A549 (cell line): ENCODE data around the gene ARHGDIB. TPM values are rescaled to one million over a fixed set of nuclear protein-coding genes. Genes with fewer than 3 reads are reported as not detected.

Experiments
- ATAC-seq, 2 experiments: fragments of 200-7000 bp in 1 of 2; fragments of >200 bp in 1 of 2; cut with Nextera tagmentation in 1 of 2; cut with Tn5 transposase in 1 of 2; 3 replicates each; pipeline versions ENCODE4 v1.8.0 to v1.9.1; 2018 to 2020; ENCODE audit warnings: mild to moderate bottlenecking in 1 of 2, moderate library complexity in 1 of 2
- CTCF ChIA-PET: fragments of 300-600 bp; sonication (Branson Sonifier 250); formaldehyde crosslinking; extraction: SDS; loops from one replicate; lab custom pipeline; 2021; ENCODE audit warnings: antibody characterized with exemption, inconsistent platforms; lab: Yijun Ruan, JAX
- POLR2A ChIA-PET: fragments of 350-600 bp; formaldehyde crosslinking; extraction: SDS; loops from one replicate; lab custom pipeline; 2021; ENCODE audit warnings: antibody characterized with exemption, inconsistent platforms; lab: Yijun Ruan, JAX
- DNase-seq, 2 experiments: peaks; one replicate each; pipeline versions ENCODE4 v3.0.0 to v3.0.0-alpha.2; 2011 to 2016; ENCODE audit warnings: low read depth in 1 of 2, low spot score in 1 of 2
- FAIRE-seq: peaks from 2 replicates; lab custom pipeline; 2011; peaks lifted over from hg19 to GRCh38; lab: Jason Lieb, UNC
- H3K27ac ChIP-seq, 2 experiments: fragments of >200 bp; sonication (Bioruptor Twin); formaldehyde crosslinking; 3 replicates each; pipeline ENCODE4 v1.5.1; 2016 to 2017
- H3K4me1 ChIP-seq: fragments of >200 bp; sonication (Bioruptor Twin); formaldehyde crosslinking; 3 replicates; pipeline ENCODE4 v1.6.1; 2016
- H3K4me2 ChIP-seq: fragments of >200 bp; sonication (Bioruptor Twin); formaldehyde crosslinking; 3 replicates; pipeline ENCODE4 v1.6.1; 2016
- H3K4me3 ChIP-seq: fragments of >200 bp; sonication (Bioruptor Twin); formaldehyde crosslinking; 3 replicates; pipeline ENCODE4 v1.5.1; 2016
- H3K9me3 ChIP-seq: fragments of >200 bp; sonication (Bioruptor Twin); formaldehyde crosslinking; 3 replicates; pipeline ENCODE4 v1.6.1; 2016
- CEBPB ChIP-seq, 2 experiments: fragments of >200 bp in 1 of 2; sonication (Bioruptor Twin) in 1 of 2; formaldehyde crosslinking in 1 of 2; IDR thresholded peaks; 2 replicates each; pipeline ENCODE4 v1.6.1; 2012 to 2016
- CHD4 ChIP-seq: fragments of 200-600 bp; sonication (generic); IDR thresholded peaks from 2 replicates; pipeline ENCODE4 v1.6.1; 2016; ENCODE audit warnings: antibody characterized with exemption, mild to moderate bottlenecking, borderline replicate concordance
- FOSL2 ChIP-seq, 2 experiments: fragments of 450-650 bp in 1 of 2; fragments of >200 bp in 1 of 2; sonication (Bioruptor Twin) in 1 of 2; formaldehyde crosslinking; IDR thresholded peaks; 2 replicates each; pipeline versions ENCODE4 v1.5.0 to v1.6.1; 2016 to 2020; ENCODE audit warnings: mild to moderate bottlenecking in 1 of 2, moderate library complexity in 1 of 2
- FOXS1 ChIP-seq: fragments of 250-450 bp; sonication (Bioruptor Pico); IDR thresholded peaks from 2 replicates; pipeline ENCODE4 v1.5.0; 2020; ENCODE audit warnings: mild to moderate bottlenecking, moderate library complexity
- HEYL ChIP-seq: fragments of 250-450 bp; sonication (Bioruptor Pico); IDR thresholded peaks from 2 replicates; pipeline ENCODE4 v1.8.0; 2021; ENCODE audit warnings: mild to moderate bottlenecking, moderate library complexity
- NPAS2 ChIP-seq: fragments of 250-450 bp; sonication (Bioruptor Pico); IDR thresholded peaks from 2 replicates; pipeline ENCODE4 v1.8.0; 2022; ENCODE audit warnings: mild to moderate bottlenecking, moderate library complexity, borderline replicate concordance
- RAD21 ChIP-seq, 2 experiments: fragments of >200 bp in 1 of 2; sonication (Bioruptor Twin) in 1 of 2; formaldehyde crosslinking in 1 of 2; IDR thresholded peaks in 1 of 2; conservative IDR thresholded peaks in 1 of 2; 2 replicates in 1 of 2; 3 replicates in 1 of 2; pipeline ENCODE4 v1.6.1; 2012 to 2018; ENCODE audit warnings: inconsistent platforms in 1 of 2
- RARB ChIP-seq: fragments of 250-450 bp; sonication (Bioruptor Pico); IDR thresholded peaks from 2 replicates; pipeline ENCODE4 v1.8.0; 2021; ENCODE audit warnings: mild to moderate bottlenecking, moderate library complexity
- RCOR1 ChIP-seq: fragments of 150-350 bp; IDR thresholded peaks from 2 replicates; pipeline ENCODE4 v1.6.1; 2014; ENCODE audit warnings: antibody characterized with exemption, low read length, low read depth
- RFX5 ChIP-seq: fragments of 450-650 bp; IDR thresholded peaks from 2 replicates; pipeline ENCODE4 v1.7.1; 2014; ENCODE audit warnings: antibody characterized with exemption, mild to moderate bottlenecking, moderate library complexity
- RNF2 ChIP-seq: fragments of 200-600 bp; sonication (generic); IDR thresholded peaks from 2 replicates; pipeline ENCODE4 v1.6.1; 2016; ENCODE audit warnings: low read depth, mild to moderate bottlenecking, antibody characterized with exemption, moderate library complexity, borderline replicate concordance
- TFCP2L1 ChIP-seq: fragments of 250-450 bp; sonication (Bioruptor Pico); IDR thresholded peaks from 2 replicates; pipeline ENCODE4 v1.5.0; 2021; ENCODE audit warnings: mild to moderate bottlenecking
- TP53 ChIP-seq: fragments of 250-450 bp; sonication (Bioruptor Pico); IDR thresholded peaks from 2 replicates; pipeline ENCODE4 v1.5.0; 2021; ENCODE audit warnings: mild to moderate bottlenecking, moderate library complexity
- ZFP36 ChIP-seq: fragments of 450-650 bp; IDR thresholded peaks from 2 replicates; pipeline ENCODE4 v1.6.1; 2014; ENCODE audit warnings: borderline replicate concordance; ENCODE audit not compliant: partially characterized antibody
- WGBS: methylation state at CpG from one replicate; pipeline ENCODE4 v1.1.6; 2017; ENCODE audit errors: missing lambda C conversion rate; 5-methylcytosine and 5-hydroxymethylcytosine counted together
- polyA plus RNA-seq, 4 experiments: library from polyadenylated mRNA; depleted of rRNA in 3 of 4; stranded (reverse); fragments of >200 nt; fragmentation: RNase III in 1 of 4; extraction: RNeasy Plus Mini Kit Qiagen cat#74134 plus additional on column Dnase treatment in 1 of 4; gene quantifications; 2 replicates in 3 of 4; 3 replicates in 1 of 4; pipeline ENCODE4 v1.2.3, GENCODE V29; 2011 to 2017
- TF ChIP-seq, protein P1 (sequence below): fragments of >200 bp; sonication (Bioruptor Twin); formaldehyde crosslinking; IDR thresholded peaks from 3 replicates; pipeline ENCODE4 v1.6.1; 2016
- TF ChIP-seq, protein P2 (sequence below): fragments of >200 bp; sonication (Bioruptor Twin); formaldehyde crosslinking; IDR thresholded peaks from 3 replicates; pipeline ENCODE4 v1.5.1; 2016
- TF ChIP-seq, protein P3 (sequence below): fragments of 150-350 bp; IDR thresholded peaks from 2 replicates; pipeline ENCODE4 v1.6.1; 2014; ENCODE audit warnings: low read depth, mild to moderate bottlenecking, low read length
- TF ChIP-seq, protein P4 (sequence below): fragments of >200 bp; sonication (Bioruptor Twin); formaldehyde crosslinking; IDR thresholded peaks from 2 replicates; pipeline ENCODE4 v1.6.1; 2016
- TF ChIP-seq, protein P5 (sequence below): IDR thresholded peaks from 2 replicates; pipeline ENCODE4 v1.6.1; 2012

The ARHGDIB gene
- polyA plus RNA-seq, 2 of the 4 experiments (the other 2 are of a cell fraction) = 0.84 to 3.5 TPM

DNA sequence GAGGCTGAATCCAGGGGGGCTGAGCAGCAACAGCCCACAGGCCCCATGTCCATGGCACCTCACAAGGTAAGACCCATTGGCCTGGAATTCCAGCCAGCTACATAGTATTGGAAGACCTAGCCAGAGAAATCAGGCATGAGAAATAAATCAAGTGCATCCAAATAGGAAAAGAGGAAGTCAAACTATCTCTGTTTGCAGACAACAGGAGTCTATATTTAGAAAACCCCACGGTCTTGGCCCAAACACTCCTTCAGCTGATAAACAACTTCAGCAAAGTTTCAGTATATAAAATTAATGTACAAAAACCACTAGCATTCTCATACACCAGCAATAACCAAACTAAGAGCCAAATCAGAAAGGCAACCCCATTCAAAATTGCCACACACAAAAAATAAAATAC lies 28.4 kb upstream of the ARHGDIB start:
- 0 out of 3 replicates have a peak, but pooled peaks cover 4% of the 10 kb centered on the region for H3K9me3 ChIP-seq
- ChIA-PET CTCF (interaction anchor here (0.7 to 3.1 kb wide), 4 partner anchors 145 to 730 kb away, joined by 3 to 8 read pairs (median 6); partner anchors contain the start of genes ART4 and RERG), POLR2A (no interaction called here)
- ATAC-seq (no peak), DNase-seq (no peak), FAIRE-seq (no peak)
- no peak overlapping the region for H3K4me2 ChIP-seq
- H3K27ac ChIP-seq = no peak overlapping the region
- WGBS = 26% methylated on average over 1 of the region's 1 CpG
- peaks cover 14% of the 10 kb centered on the region; the same call in 1 of the 3 replicates for H3K4me1 ChIP-seq
- no peak overlapping the region for H3K4me3 ChIP-seq
- TF ChIP-seq, protein P1, sequence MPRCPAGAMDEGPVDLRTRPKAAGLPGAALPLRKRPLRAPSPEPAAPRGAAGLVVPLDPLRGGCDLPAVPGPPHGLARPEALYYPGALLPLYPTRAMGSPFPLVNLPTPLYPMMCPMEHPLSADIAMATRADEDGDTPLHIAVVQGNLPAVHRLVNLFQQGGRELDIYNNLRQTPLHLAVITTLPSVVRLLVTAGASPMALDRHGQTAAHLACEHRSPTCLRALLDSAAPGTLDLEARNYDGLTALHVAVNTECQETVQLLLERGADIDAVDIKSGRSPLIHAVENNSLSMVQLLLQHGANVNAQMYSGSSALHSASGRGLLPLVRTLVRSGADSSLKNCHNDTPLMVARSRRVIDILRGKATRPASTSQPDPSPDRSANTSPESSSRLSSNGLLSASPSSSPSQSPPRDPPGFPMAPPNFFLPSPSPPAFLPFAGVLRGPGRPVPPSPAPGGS = no peak
- TF ChIP-seq CEBPB (IDR thresholded peaks at IDR 0.05) (no peak), FOSL2 (IDR thresholded peaks at IDR 0.05) (no peak), FOSL2 (CRISPR knock-in tag; IDR thresholded peaks at IDR 0.05) (no peak), HEYL (CRISPR knock-in tag) (no peak), RAD21 (conservative IDR thresholded peaks at IDR 0.05 in 1 of 2, IDR thresholded peaks at IDR 0.05 in 1 of 2) (no peak), CHD4 (no peak), TFCP2L1 (CRISPR knock-in tag) (no peak)
- TF ChIP-seq, protein P2, sequence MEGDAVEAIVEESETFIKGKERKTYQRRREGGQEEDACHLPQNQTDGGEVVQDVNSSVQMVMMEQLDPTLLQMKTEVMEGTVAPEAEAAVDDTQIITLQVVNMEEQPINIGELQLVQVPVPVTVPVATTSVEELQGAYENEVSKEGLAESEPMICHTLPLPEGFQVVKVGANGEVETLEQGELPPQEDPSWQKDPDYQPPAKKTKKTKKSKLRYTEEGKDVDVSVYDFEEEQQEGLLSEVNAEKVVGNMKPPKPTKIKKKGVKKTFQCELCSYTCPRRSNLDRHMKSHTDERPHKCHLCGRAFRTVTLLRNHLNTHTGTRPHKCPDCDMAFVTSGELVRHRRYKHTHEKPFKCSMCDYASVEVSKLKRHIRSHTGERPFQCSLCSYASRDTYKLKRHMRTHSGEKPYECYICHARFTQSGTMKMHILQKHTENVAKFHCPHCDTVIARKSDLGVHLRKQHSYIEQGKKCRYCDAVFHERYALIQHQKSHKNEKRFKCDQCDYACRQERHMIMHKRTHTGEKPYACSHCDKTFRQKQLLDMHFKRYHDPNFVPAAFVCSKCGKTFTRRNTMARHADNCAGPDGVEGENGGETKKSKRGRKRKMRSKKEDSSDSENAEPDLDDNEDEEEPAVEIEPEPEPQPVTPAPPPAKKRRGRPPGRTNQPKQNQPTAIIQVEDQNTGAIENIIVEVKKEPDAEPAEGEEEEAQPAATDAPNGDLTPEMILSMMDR = no peak
- TF ChIP-seq, protein P3, sequence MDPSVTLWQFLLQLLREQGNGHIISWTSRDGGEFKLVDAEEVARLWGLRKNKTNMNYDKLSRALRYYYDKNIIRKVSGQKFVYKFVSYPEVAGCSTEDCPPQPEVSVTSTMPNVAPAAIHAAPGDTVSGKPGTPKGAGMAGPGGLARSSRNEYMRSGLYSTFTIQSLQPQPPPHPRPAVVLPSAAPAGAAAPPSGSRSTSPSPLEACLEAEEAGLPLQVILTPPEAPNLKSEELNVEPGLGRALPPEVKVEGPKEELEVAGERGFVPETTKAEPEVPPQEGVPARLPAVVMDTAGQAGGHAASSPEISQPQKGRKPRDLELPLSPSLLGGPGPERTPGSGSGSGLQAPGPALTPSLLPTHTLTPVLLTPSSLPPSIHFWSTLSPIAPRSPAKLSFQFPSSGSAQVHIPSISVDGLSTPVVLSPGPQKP = no peak
- TF ChIP-seq, protein P4, sequence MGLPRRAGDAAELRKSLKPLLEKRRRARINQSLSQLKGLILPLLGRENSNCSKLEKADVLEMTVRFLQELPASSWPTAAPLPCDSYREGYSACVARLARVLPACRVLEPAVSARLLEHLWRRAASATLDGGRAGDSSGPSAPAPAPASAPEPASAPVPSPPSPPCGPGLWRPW = no peak
- TF ChIP-seq, protein P5, sequence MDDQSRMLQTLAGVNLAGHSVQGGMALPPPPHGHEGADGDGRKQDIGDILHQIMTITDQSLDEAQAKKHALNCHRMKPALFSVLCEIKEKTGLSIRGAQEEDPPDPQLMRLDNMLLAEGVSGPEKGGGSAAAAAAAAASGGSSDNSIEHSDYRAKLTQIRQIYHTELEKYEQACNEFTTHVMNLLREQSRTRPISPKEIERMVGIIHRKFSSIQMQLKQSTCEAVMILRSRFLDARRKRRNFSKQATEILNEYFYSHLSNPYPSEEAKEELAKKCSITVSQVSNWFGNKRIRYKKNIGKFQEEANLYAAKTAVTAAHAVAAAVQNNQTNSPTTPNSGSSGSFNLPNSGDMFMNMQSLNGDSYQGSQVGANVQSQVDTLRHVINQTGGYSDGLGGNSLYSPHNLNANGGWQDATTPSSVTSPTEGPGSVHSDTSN = no peak

DNA sequence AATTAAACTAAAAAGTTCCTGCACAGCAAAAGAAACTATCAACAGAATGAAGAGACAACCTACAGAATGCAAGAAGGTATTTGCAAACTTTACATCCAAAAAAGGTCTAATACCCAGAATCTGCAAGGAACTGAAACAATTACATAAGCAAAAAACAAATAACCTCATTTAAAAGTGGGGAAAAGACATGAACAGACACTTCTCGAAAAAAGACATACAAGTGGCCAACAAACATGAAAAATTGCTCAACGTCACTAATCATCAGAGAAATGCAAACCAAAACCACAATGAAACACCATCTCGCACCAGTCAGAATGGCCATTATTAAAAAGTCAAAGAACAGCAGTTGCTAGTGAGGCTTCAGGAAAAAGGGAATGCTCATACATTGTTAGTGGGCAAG lies 26.6 kb upstream of the ARHGDIB start:
- H3K27ac ChIP-seq = no peak overlapping the region
- no peak overlapping the region for H3K4me2 ChIP-seq
- DNase-seq (no peak), ATAC-seq (no peak), FAIRE-seq (no peak)
- H3K9me3 ChIP-seq = 0 out of 3 replicates have a peak, but pooled peaks cover 4% of the 10 kb centered on the region
- H3K4me3 ChIP-seq = no peak overlapping the region
- TF ChIP-seq NPAS2 = no peak
- TF ChIP-seq RARB (CRISPR knock-in tag) = no peak
- TF ChIP-seq RCOR1 = no peak
- TF ChIP-seq RFX5 = no peak
- TF ChIP-seq RNF2 = no peak
- no peak for TF ChIP-seq FOXS1
- TF ChIP-seq, protein P1 = no peak
- TF ChIP-seq TP53 (CRISPR knock-in tag) = no peak
- TF ChIP-seq ZFP36 = no peak
- TF ChIP-seq, all 56 proteins: peak for 0
- 0 out of 3 replicates have a peak, but pooled peaks cover under 1% of the 10 kb centered on the region for H3K4me1 ChIP-seq
- WGBS = 55% methylated on average over 3 of the region's 3 CpGs
- ChIA-PET CTCF (interaction anchor here (0.8 kb wide), 1 partner anchor 142 kb away, joined by 4 read pairs; no protein-coding TSS in a partner anchor), POLR2A (no interaction called here)
